Neuronal stem cell (in vitro differentiated cells): Measurements from ENCODE around the gene CFAP61.

Experiments
- DNase-seq: peaks from one replicate; pipeline ENCODE4 v3.0.0-alpha.2; 2013; ENCODE audit warnings: low spot score
- H2AFZ ChIP-seq: one replicate; pipeline ENCODE4 v1.6.1; 2013; ENCODE audit warnings: mild to moderate bottlenecking, low read length, inconsistent platforms
- H2AK5ac ChIP-seq: 2 replicates; pipeline ENCODE4 v1.6.1; 2013; ENCODE audit warnings: low read depth, mild to moderate bottlenecking, inconsistent platforms, low read length, moderate library complexity, mixed read lengths
- H2BK120ac ChIP-seq: 2 replicates; pipeline ENCODE4 v1.6.1; 2013; ENCODE audit warnings: low read depth, mild to moderate bottlenecking, inconsistent platforms, low read length, moderate library complexity, mixed read lengths
- H2BK12ac ChIP-seq: one replicate; pipeline ENCODE4 v1.6.1; 2013; ENCODE audit warnings: low read length, inconsistent platforms
- H2BK15ac ChIP-seq: 2 replicates; pipeline ENCODE4 v1.6.1; 2013; ENCODE audit warnings: mild to moderate bottlenecking, low read length, inconsistent platforms, mixed read lengths
- H2BK5ac ChIP-seq: one replicate; pipeline ENCODE4 v1.6.1; 2013; ENCODE audit warnings: inconsistent platforms, mild to moderate bottlenecking, low read length, moderate library complexity
- H3K14ac ChIP-seq: one replicate; pipeline ENCODE4 v1.6.1; 2013; ENCODE audit warnings: low read length, inconsistent platforms
- H3K18ac ChIP-seq: 2 replicates; pipeline ENCODE4 v1.6.1; 2013; ENCODE audit warnings: low read length, inconsistent platforms
- H3K23ac ChIP-seq: 2 replicates; pipeline ENCODE4 v1.6.1; 2013; ENCODE audit warnings: low read depth, mild to moderate bottlenecking, mixed read lengths, low read length, inconsistent platforms; ENCODE audit not compliant: poor library complexity
- H3K27ac ChIP-seq: replicated peaks from 3 replicates; pipeline ENCODE4 v1.5.1; 2013; ENCODE audit warnings: low read length, inconsistent platforms
- H3K27me3 ChIP-seq, 3 experiments: 2 replicates each; pipeline ENCODE4 v1.6.1; 2013; ENCODE audit warnings: low read length in 3 of 3, mild to moderate bottlenecking in 2 of 3, inconsistent platforms in 1 of 3, low read depth in 1 of 3, mixed read lengths in 1 of 3, moderate library complexity in 1 of 3; ENCODE audit not compliant: control insufficient read depth in 3 of 3, insufficient read depth in 3 of 3
- H3K36me3 ChIP-seq, 2 donors: replicated peaks in 1 of 2; 2 replicates each; pipeline ENCODE4 v1.6.1; 2013; ENCODE audit warnings: low read length in 2 of 2; ENCODE audit not compliant: control insufficient read depth in 2 of 2, insufficient read depth in 2 of 2
- H3K4ac ChIP-seq: 2 replicates; pipeline ENCODE4 v1.6.1; 2013; ENCODE audit warnings: inconsistent platforms, mild to moderate bottlenecking, low read length, moderate library complexity
- H3K4me1 ChIP-seq, 2 donors: 1 replicate in 1 of 2; 2 replicates in 1 of 2; pipeline ENCODE4 v1.6.1; 2013; ENCODE audit warnings: low read length in 2 of 2, low read depth in 1 of 2; ENCODE audit not compliant: control insufficient read depth in 2 of 2, insufficient read depth in 1 of 2
- H3K4me2 ChIP-seq: one replicate; pipeline ENCODE4 v1.6.1; 2013; ENCODE audit warnings: mild to moderate bottlenecking, low read length, inconsistent platforms; ENCODE audit not compliant: insufficient read depth, poor library complexity, severe bottlenecking
- H3K4me3 ChIP-seq, 2 donors: 2 replicates each; pipeline ENCODE4 v1.5.1; 2013; ENCODE audit warnings: low read length in 2 of 2, mild to moderate bottlenecking in 2 of 2, inconsistent platforms in 1 of 2, moderate library complexity in 1 of 2
- H3K79me1 ChIP-seq: one replicate; pipeline ENCODE4 v1.6.1; 2013; ENCODE audit warnings: low read depth, mild to moderate bottlenecking, inconsistent platforms, low read length, moderate library complexity
- H3K9ac ChIP-seq: one replicate; pipeline ENCODE4 v1.6.1; 2013; ENCODE audit warnings: mild to moderate bottlenecking, low read depth, low read length, inconsistent platforms; ENCODE audit not compliant: poor library complexity
- H3K9me3 ChIP-seq, 2 donors: replicated peaks in 1 of 2; 2 replicates each; pipeline versions ENCODE3 to v1.6.1; 2013; ENCODE audit warnings: low read length in 2 of 2, mild to moderate bottlenecking in 2 of 2, inconsistent platforms in 1 of 2, low read depth in 1 of 2, mixed read lengths in 1 of 2, moderate library complexity in 1 of 2; ENCODE audit not compliant: control insufficient read depth in 2 of 2, insufficient read depth in 1 of 2
- H4K8ac ChIP-seq: one replicate; pipeline ENCODE4 v1.6.1; 2013; ENCODE audit warnings: low read depth, mild to moderate bottlenecking, inconsistent platforms, low read length, moderate library complexity
- H4K91ac ChIP-seq: one replicate; pipeline ENCODE4 v1.6.1; 2013; ENCODE audit warnings: low read length, low read depth, mild to moderate bottlenecking, inconsistent platforms; ENCODE audit not compliant: poor library complexity
- WGBS, 2 donors: extraction: QIAGEN DNeasy Blood & Tissue Kit; methylation state at CpG; one replicate each; pipeline ENCODE4 v1.1.7; 2013; ENCODE audit warnings: missing lambda C conversion rate in 2 of 2, mixed read lengths in 1 of 2; ENCODE audit not compliant: insufficient read length in 2 of 2, insufficient replicate concordance in 1 of 2; ENCODE audit errors: extremely low coverage in 2 of 2; 5-methylcytosine and 5-hydroxymethylcytosine counted together

The CFAP61 gene

GRCh38 chr20:20261159-20261558 lies 208.8 kb downstream of the CFAP61 start:
- Histone ChIP-seq H3K14ac (no peak overlapping the region), H2BK12ac (no peak overlapping the region), H3K27me3 (peaks cover 0 to 3% (median 0%) of the 10 kb centered on the region in 3 experiments), H2AFZ (no peak overlapping the region), H2BK120ac (no peak overlapping the region), H2BK5ac (no peak overlapping the region), H3K9ac (no peak overlapping the region), H3K36me3 (no peaks in the 10 kb centered on the region), H4K8ac (no peak overlapping the region), H2BK15ac (no peak overlapping the region), H3K4me3 (no peak overlapping the region), H4K91ac (no peak overlapping the region), H3K4ac (no peak overlapping the region), H3K27ac (no peak overlapping the region), H2AK5ac (no peak overlapping the region), H3K9me3 (no peaks in the 10 kb centered on the region), H3K4me2 (no peak overlapping the region), H3K23ac (no peak overlapping the region), H3K4me1 (peaks cover 0 to 4% of the 10 kb centered on the region in 2 donors), H3K79me1 (no peaks in the 10 kb centered on the region), H3K18ac (no peak overlapping the region)
- no peak for DNase-seq
- WGBS, 2 donors, result no CpG with 5 or more reads among the region's 1 CpG

- Histone ChIP-seq H4K91ac (no peak overlapping the region), H2BK15ac (no peak overlapping the region), H2AFZ (no peak overlapping the region), H3K9ac (no peak overlapping the region), H2BK12ac (no peak overlapping the region), H3K27ac (no peak overlapping the region), H3K4me2 (no peak overlapping the region), H3K14ac (no peak overlapping the region), H3K4ac (no peak overlapping the region), H3K4me3 (no peak overlapping the region), H2AK5ac (no peak overlapping the region), H3K36me3 (no peaks in the 10 kb centered on the region), H2BK120ac (no peak overlapping the region), H3K18ac (no peak overlapping the region), H3K27me3 (peaks cover 0 to 3% (median 0%) of the 10 kb centered on the region in 3 experiments), H4K8ac (no peak overlapping the region), H2BK5ac (no peak overlapping the region), H3K4me1 (peaks cover 2 to 4% of the 10 kb centered on the region in 2 donors), H3K9me3 (no peaks in the 10 kb centered on the region), H3K79me1 (no peaks in the 10 kb centered on the region), H3K23ac (no peak overlapping the region)
- no peak for DNase-seq
- WGBS, 2 donors, result no CpG with 5 or more reads among the region's 2 CpGs
Observed at GRCh38 chr20:20265210-20265609, 212.9 kb downstream of the CFAP61 start.

GRCh38 chr20:20266552-20266951 lies 214.2 kb downstream of the CFAP61 start:
- DNase-seq, result no peak
- H3K4me3 ChIP-seq, result no peak overlapping the region
- H3K79me1 ChIP-seq, result no peaks in the 10 kb centered on the region
- no peak overlapping the region for H4K91ac ChIP-seq
- no peak overlapping the region for H2BK5ac ChIP-seq
- no peaks in the 10 kb centered on the region for H3K27me3 ChIP-seq
- no peak overlapping the region for H3K9ac ChIP-seq
- no peaks in the 10 kb centered on the region for H3K9me3 ChIP-seq
- H3K27ac ChIP-seq, result no peak overlapping the region
- no peak overlapping the region for H3K4me2 ChIP-seq
- H3K4ac ChIP-seq, result no peak overlapping the region
- no peak overlapping the region for H4K8ac ChIP-seq
- WGBS, 2 donors, result no CpG with 5 or more reads among the region's 4 CpGs
- no peak overlapping the region for H2BK12ac ChIP-seq
- no peak overlapping the region for H3K14ac ChIP-seq
- H3K18ac ChIP-seq, result no peak overlapping the region
- H3K4me1 ChIP-seq, result peaks cover 2 to 4% of the 10 kb centered on the region in 2 donors
- no peak overlapping the region for H2AK5ac ChIP-seq
- no peak overlapping the region for H2BK15ac ChIP-seq
- H3K23ac ChIP-seq, result no peak overlapping the region
- H3K36me3 ChIP-seq, result no peaks in the 10 kb centered on the region
- H2AFZ ChIP-seq, result no peak overlapping the region
- H2BK120ac ChIP-seq, result no peak overlapping the region

- H2BK12ac ChIP-seq, result no peak overlapping the region
- peaks cover 2 to 4% of the 10 kb centered on the region in 2 donors for H3K4me1 ChIP-seq
- no peak overlapping the region for H3K4me3 ChIP-seq
- H2AK5ac ChIP-seq, result no peak overlapping the region
- no peak overlapping the region for H3K4me2 ChIP-seq
- H3K23ac ChIP-seq, result peak overlapping the region; percentile 20
- no peak overlapping the region for H2BK5ac ChIP-seq
- H4K8ac ChIP-seq, result no peak overlapping the region
- H2BK120ac ChIP-seq, result no peak overlapping the region
- no peaks in the 10 kb centered on the region for H3K27me3 ChIP-seq
- H3K27ac ChIP-seq, result no peak overlapping the region
- H3K14ac ChIP-seq, result no peak overlapping the region
- H4K91ac ChIP-seq, result no peak overlapping the region
- H2AFZ ChIP-seq, result peak overlapping the region; percentile 64
- no peak overlapping the region for H2BK15ac ChIP-seq
- no peak overlapping the region for H3K9ac ChIP-seq
- H3K36me3 ChIP-seq, result no peaks in the 10 kb centered on the region
- H3K79me1 ChIP-seq, result no peaks in the 10 kb centered on the region
- H3K18ac ChIP-seq, result peak overlapping the region; percentile 56
- H3K4ac ChIP-seq, result no peak overlapping the region
- no peaks in the 10 kb centered on the region for H3K9me3 ChIP-seq
- WGBS, 2 donors, result no CpG with 5 or more reads among the region's 13 CpGs
- DNase-seq, result no peak
Observed at GRCh38 chr20:20267685-20268370, 215.5 kb downstream of the CFAP61 start.
